ENCODE data around the gene SMPD4. TPM values are rescaled to one million over a fixed set of nuclear protein-coding genes. Genes with fewer than 3 reads are reported as not detected.
"Not testable (repeated sequence)": the region's sequence is repeated elsewhere in the genome, so short reads cannot be mapped to it uniquely, and the experiment has no call there.

Gene SMPD4
- polyA plus RNA-seq, 2 of the 4 experiments (the other 2 are of a cell fraction), result 43.3 to 53.3 TPM

GRCh38 chr2:130183512-130184373 is 2.3 kb upstream of the SMPD4 start:
- WGBS (ENCODE audit: missing lambda C conversion rate), result 82% methylated on average over 23 of the region's 26 CpGs

GRCh38 chr2:130182826-130183511 is 1.6 kb upstream of the SMPD4 start:
- not testable (repeated sequence) for H3K4me1 ChIP-seq; FAIRE-seq; DNase-seq (ENCODE audit: low read depth in 1 of 2, low spot score in 1 of 2); H3K9me3 ChIP-seq
- Histone ChIP-seq H3K4me2 (peak overlapping the region; percentile 98), H3K27ac (peak overlapping the region; percentile 93 to 99), H3K4me3 (peak overlapping the region; percentile 99)
- ChIA-PET CTCF (interaction anchor here (0.7 to 6.0 kb wide), 8 partner anchors 10 to 159 kb away, joined by 3 to 96 read pairs (median 6); partner anchors contain the start of gene IMP4), POLR2A (interaction anchor here (2.1 kb wide), 2 partner anchors 154 to 159 kb away, joined by 8 to 24 read pairs; partner anchors contain the start of gene IMP4)
- 2% methylated on average over 6 of the region's 23 CpGs for WGBS (ENCODE audit: missing lambda C conversion rate)
- ATAC-seq, result peak; percentile 15 to 40; a peak in 5 of 6 replicates

More at GRCh38 chr2:130183512-130184373, 2.3 kb upstream of the SMPD4 start:
- Histone ChIP-seq H3K4me3 (peak overlapping the region; percentile 99), H3K27ac (peak overlapping the region; percentile 93 to 99; a peak in 4 of 6 replicates), H3K9me3 (no peaks in the 10 kb centered on the region), H3K4me2 (peak overlapping the region; percentile 98), H3K4me1 (peaks cover 9% of the 10 kb centered on the region; the same call in 2 of the 3 replicates)
- ATAC-seq, result no peak
- TF ChIP-seq RARB (CRISPR knock-in tag; IDR thresholded peaks at IDR 0.05) (no peak), EHMT2 (IDR thresholded peaks at IDR 0.05; ENCODE audit: low read depth) (no peak), ZC3H11A (IDR thresholded peaks at IDR 0.05) (no peak), RCOR1 (IDR thresholded peaks at IDR 0.05; ENCODE audit: low read depth, low read length) (no peak)
- ChIA-PET POLR2A (no interaction called here), CTCF (interaction anchor here (6.0 kb wide), 1 partner anchor 150 kb away, joined by 96 read pairs; no protein-coding TSS in a partner anchor)
- no peak for DNase-seq (ENCODE audit: low read depth in 1 of 2, low spot score in 1 of 2)
- FAIRE-seq, result no peak

- H3K9me3 ChIP-seq; H3K4me1 ChIP-seq; FAIRE-seq; TF ChIP-seq FOSL2 (IDR thresholded peaks at IDR 0.05): not testable (repeated sequence)
- Histone ChIP-seq H3K27ac (peak within 1 kb of the TSS; percentile 93 to 99), H3K4me3 (peak within 1 kb of the TSS; percentile 99), H3K4me2 (peak within 1 kb of the TSS; percentile 98)
- WGBS (ENCODE audit: missing lambda C conversion rate), result 0% methylated on average over 14 of the region's 86 CpGs
- ChIA-PET CTCF (interaction anchor here (0.7 to 6.0 kb wide), 8 partner anchors 11 to 160 kb away, joined by 3 to 96 read pairs (median 6); partner anchors contain the start of gene IMP4), POLR2A (interaction anchor here (0.8 to 2.1 kb wide), 5 partner anchors 16 to 160 kb away, joined by 3 to 24 read pairs (median 5); partner anchors contain the start of gene IMP4)
- ATAC-seq, result peak; percentile 83 to 91
- peak; percentile 52 for TF ChIP-seq POLR2A (IDR thresholded peaks at IDR 0.05; ENCODE audit: low read length)
- peak; percentile 24 for TF ChIP-seq ZFP36 (IDR thresholded peaks at IDR 0.05; ENCODE audit: borderline replicate concordance, partially characterized antibody)
- TF ChIP-seq FOSL2 (CRISPR knock-in tag; IDR thresholded peaks at IDR 0.05), result 0 out of 2 replicates have a peak, but pooled peaks have one; percentile 5
- peak; percentile 78 for TF ChIP-seq CTCF (IDR thresholded peaks at IDR 0.05)
- TF ChIP-seq RAD21 (conservative IDR thresholded peaks at IDR 0.05 in 1 of 2, IDR thresholded peaks at IDR 0.05 in 1 of 2), result peak; percentile 35 to 50; a peak in 2 of 5 replicates
- peak; percentile 42; the same call in 1 of the 2 replicates for TF ChIP-seq PHF8 (IDR thresholded peaks at IDR 0.05; ENCODE audit: borderline replicate concordance, low read depth)
- TF ChIP-seq MAZ (IDR thresholded peaks at IDR 0.05; ENCODE audit: borderline replicate concordance, low read depth, low read length), result peak; percentile 19; the same call in 1 of the 2 replicates
- TF ChIP-seq JUN (IDR thresholded peaks at IDR 0.05), result peak; percentile 54 to 71; a peak in 3 of 5 replicates
- peak; percentile 76 for TF ChIP-seq SMC3 (IDR thresholded peaks at IDR 0.05)
- peak; percentile 68 to 87 for DNase-seq (ENCODE audit: low read depth in 1 of 2, low spot score in 1 of 2)
These were observed 679 bp upstream of the SMPD4 start, which contains the start of gene MZT2B for GRCh38 chr2:130181880-130182682. TSS of gene MZT2B (plus strand) at chr2:130182262. CDS start at chr2:130182283, 21 bp downstream.

GRCh38 chr2:130180404-130181324 is 738 bp downstream of the SMPD4 start:
- not testable (repeated sequence) for FAIRE-seq; H3K9me3 ChIP-seq; H3K4me1 ChIP-seq; DNase-seq (ENCODE audit: low read depth in 1 of 2, low spot score in 1 of 2); ATAC-seq
- Histone ChIP-seq H3K4me2 (peak overlapping the region; percentile 95), H3K27ac (peak overlapping the region; percentile 93 to 99), H3K4me3 (peak overlapping the region; percentile 99)
- CTCF ChIA-PET, result interaction anchor here (0.6 to 6.0 kb wide), 11 partner anchors 10 to 162 kb away, joined by 3 to 96 read pairs (median 6); partner anchors contain the start of gene IMP4
- WGBS (ENCODE audit: missing lambda C conversion rate), result 14% methylated on average over 30 of the region's 38 CpGs
- POLR2A ChIA-PET, result interaction anchor here (0.6 to 2.1 kb wide), 6 partner anchors 15 to 162 kb away, joined by 3 to 24 read pairs (median 5); partner anchors contain the start of gene IMP4

- H3K4me1 ChIP-seq; POLR2A ChIA-PET; DNase-seq (ENCODE audit: low read depth in 1 of 2, low spot score in 1 of 2); H3K4me3 ChIP-seq; ATAC-seq; H3K27ac ChIP-seq; H3K4me2 ChIP-seq; H3K9me3 ChIP-seq; FAIRE-seq: not testable (repeated sequence)
- 88% methylated on average over 5 of the region's 5 CpGs for WGBS (ENCODE audit: missing lambda C conversion rate)
- CTCF ChIA-PET, result interaction anchor here (0.7 kb wide), 1 partner anchor 17 kb away, joined by 3 read pairs; no protein-coding TSS in a partner anchor
These were observed 6.5 kb downstream of the SMPD4 start for GRCh38 chr2:130174866-130175265.
